GM10248 (cell line): Measurements from ENCODE around the gene HSD11B2.

Experiments
- CTCF ChIA-PET: fragments of 300-600 bp; sonication (Branson Sonifier 250); formaldehyde crosslinking; extraction: SDS; loops from one replicate; lab custom pipeline; 2021; ENCODE audit warnings: antibody characterized with exemption; lab: Yijun Ruan, JAX
- POLR2A ChIA-PET: fragments of 350-650 bp; sonication (Branson Sonifier 250); formaldehyde crosslinking; extraction: SDS; loops from one replicate; lab custom pipeline; 2020; ENCODE audit warnings: antibody characterized with exemption; lab: Yijun Ruan, JAX
- DNase-seq: peaks from one replicate; pipeline ENCODE4 v3.0.0; 2012; ENCODE audit errors: extremely low spot score
- TF ChIP-seq, protein P1 (sequence below): IDR thresholded peaks from 2 replicates; pipeline ENCODE4 v1.5.1; 2012; ENCODE audit warnings: mild to moderate bottlenecking, low read depth; ENCODE audit errors: extremely low read depth, missing control alignments, control extremely low read depth

HSD11B2 gene

DNA sequence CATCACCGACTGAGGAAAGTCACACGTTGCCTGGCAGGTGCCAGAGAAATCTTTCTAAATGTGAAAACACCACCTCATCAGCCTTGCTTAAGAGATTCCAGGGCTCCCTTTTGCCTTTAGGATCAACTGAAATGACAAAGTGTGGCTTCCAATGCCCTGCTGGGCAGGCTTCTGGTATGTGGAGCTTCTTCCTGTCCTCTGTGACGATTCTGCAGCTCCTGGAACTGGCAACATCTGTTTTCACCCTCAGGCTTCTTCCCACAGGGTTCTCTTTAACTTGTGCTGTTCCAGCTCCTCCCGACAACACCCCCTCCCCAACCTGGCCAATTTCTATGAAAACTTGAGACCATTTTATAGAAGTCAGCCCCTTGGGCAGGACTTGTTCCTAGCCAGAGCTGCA, 9.9 kb upstream of the HSD11B2 start:
- POLR2A ChIA-PET = interaction anchor here (0.8 kb wide), 1 partner anchor 10 kb away, joined by 3 read pairs; the partner anchor contains the start of gene HSD11B2
- TF ChIP-seq, protein P1, sequence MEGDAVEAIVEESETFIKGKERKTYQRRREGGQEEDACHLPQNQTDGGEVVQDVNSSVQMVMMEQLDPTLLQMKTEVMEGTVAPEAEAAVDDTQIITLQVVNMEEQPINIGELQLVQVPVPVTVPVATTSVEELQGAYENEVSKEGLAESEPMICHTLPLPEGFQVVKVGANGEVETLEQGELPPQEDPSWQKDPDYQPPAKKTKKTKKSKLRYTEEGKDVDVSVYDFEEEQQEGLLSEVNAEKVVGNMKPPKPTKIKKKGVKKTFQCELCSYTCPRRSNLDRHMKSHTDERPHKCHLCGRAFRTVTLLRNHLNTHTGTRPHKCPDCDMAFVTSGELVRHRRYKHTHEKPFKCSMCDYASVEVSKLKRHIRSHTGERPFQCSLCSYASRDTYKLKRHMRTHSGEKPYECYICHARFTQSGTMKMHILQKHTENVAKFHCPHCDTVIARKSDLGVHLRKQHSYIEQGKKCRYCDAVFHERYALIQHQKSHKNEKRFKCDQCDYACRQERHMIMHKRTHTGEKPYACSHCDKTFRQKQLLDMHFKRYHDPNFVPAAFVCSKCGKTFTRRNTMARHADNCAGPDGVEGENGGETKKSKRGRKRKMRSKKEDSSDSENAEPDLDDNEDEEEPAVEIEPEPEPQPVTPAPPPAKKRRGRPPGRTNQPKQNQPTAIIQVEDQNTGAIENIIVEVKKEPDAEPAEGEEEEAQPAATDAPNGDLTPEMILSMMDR = no peak
- CTCF ChIA-PET = interaction anchor here (0.9 to 2.3 kb wide), 5 partner anchors 9 to 100 kb away, joined by 3 to 7 read pairs (median 4); no protein-coding TSS in a partner anchor
- DNase-seq = no peak

DNA sequence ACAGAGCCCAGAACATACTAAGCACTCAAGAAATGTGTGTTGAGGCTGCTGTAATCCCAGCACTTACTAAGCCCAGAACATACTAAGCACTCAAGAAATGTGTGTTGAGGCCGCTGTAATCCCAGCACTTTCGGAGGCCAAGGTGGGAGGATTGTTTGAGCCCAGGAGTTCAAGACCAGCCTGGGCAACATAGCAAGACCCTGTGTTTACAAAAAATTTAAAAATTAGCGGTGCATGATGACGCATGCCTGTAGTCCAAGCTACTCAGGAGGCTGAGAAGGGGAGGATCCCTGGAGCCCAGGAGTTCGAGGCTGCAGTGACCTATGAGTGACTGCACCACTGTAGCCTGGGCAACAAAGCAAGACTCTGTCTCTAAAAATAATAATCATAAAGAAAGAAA, 7.9 kb upstream of the HSD11B2 start:
- no peak for DNase-seq
- TF ChIP-seq, protein P1 = no peak
- ChIA-PET CTCF (interaction anchor here (0.7 to 2.3 kb wide), 4 partner anchors 11 to 25 kb away, joined by 3 to 7 read pairs (median 4); no protein-coding TSS in a partner anchor), POLR2A (no interaction called here)

DNA sequence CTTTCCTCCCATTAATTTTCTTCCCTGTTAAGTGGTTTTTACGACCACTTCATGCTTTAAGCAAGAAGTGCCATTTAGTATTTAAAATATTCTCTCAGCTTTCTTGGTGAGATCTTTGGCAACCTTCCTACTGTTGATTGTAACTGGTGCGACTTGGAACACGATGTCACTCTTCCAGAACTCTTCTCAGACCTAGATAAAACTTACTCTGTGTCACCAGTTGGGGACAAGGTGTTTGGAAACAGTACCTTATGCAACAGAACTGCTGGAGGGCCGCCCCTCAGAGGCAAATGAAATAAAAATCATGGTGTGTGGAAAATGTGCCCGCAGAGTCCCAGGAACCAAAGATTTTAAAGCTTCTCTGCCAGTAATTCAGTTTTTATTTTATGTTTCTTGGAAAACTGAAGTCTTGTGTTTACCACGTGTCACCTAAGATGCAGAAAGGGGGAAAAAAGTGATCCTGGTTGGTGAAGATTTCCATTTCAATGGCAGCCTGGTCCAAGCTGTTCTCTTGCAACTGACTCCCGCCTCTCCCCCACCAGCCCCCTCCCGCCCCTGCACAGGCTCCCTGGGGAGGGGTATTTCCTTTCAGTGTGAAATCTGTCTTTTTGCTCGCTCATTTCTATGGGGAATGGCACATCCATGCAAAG, 7.2 kb upstream of the HSD11B2 start:
- TF ChIP-seq, protein P1 = no peak
- CTCF ChIA-PET = interaction anchor here (0.7 to 5.9 kb wide), 6 partner anchors 10 to 41 kb away, joined by 3 to 118 read pairs (median 5); no protein-coding TSS in a partner anchor
- POLR2A ChIA-PET = no interaction called here
- DNase-seq = no peak

DNA sequence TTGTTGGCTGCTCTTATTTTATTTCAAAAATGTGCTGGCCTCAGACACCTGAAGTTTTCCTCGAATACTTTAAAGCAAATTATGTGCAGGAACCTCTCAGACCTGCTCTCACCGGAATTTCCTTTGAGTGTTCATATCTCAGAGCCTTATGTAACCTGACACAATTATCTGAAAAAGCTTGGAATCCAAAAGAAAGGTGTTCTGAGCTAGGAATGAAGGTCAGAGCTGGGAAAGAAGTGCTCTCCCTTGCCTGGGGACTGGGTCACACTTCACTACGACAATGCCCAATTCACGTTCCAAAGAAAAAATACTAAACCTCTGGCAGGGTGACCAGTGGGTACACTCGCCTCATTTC, 6.7 kb upstream of the HSD11B2 start:
- TF ChIP-seq, protein P1 = no peak
- no peak for DNase-seq
- POLR2A ChIA-PET = no interaction called here
- CTCF ChIA-PET = interaction anchor here (0.9 to 5.9 kb wide), 6 partner anchors 19 to 40 kb away, joined by 3 to 118 read pairs (median 5); no protein-coding TSS in a partner anchor

DNA sequence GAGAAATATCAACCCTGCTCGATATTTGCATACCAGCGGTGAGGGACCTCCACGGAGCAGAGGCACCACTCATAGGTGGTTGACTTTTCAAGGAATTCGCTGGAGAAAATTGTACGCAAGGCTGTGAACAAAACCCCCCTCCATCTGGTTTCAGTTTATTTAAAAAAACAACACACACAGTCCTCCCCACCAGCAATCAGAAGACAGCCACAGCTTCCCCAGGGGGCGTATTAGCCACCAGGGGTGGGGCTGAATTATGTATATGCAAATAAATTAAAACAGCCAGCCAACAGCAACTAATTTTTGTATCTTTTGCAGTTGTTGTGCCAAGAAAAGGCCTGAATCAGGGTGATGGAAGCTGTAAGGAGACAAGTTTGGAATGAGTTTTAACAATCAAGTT, 5.9 kb upstream of the HSD11B2 start:
- ChIA-PET POLR2A (no interaction called here), CTCF (interaction anchor here (0.9 to 5.9 kb wide), 6 partner anchors 8 to 220 kb away, joined by 3 to 118 read pairs (median 6); partner anchors contain the start of genes CARMIL2 and ZDHHC1)
- DNase-seq = no peak
- TF ChIP-seq, protein P1 = no peak

DNA sequence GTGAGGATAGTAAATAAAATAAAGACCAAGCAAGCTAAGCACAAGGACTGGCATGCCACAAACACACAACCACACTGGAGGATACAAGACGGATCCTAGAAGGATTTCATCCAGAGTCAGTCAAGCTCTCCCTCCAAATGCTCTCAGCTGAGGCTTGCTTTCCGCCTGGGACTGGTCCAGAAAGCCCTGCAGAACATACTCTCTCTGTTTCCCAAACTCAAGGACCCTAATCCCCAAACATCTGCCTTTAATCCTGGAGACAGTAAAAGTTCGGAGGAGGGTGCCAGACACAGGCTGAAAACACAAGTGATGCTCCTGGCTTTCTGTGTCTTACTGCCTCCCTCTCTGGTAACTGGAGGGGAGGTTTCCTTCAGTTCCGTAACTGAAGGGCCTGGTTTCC, 5.3 kb upstream of the HSD11B2 start:
- TF ChIP-seq, protein P1 = no peak
- CTCF ChIA-PET = interaction anchor here (1.3 to 5.9 kb wide), 6 partner anchors 8 to 219 kb away, joined by 4 to 118 read pairs (median 37); partner anchors contain the start of genes ATP6V0D1, CARMIL2 and ZDHHC1

More for the DNA sequence above, 5.3 kb upstream of the HSD11B2 start:
- POLR2A ChIA-PET = no interaction called here
- DNase-seq = no peak
